ENCODE measurements around the gene POLR1G. TPM values are rescaled to one million over a fixed set of nuclear protein-coding genes. Genes with fewer than 3 reads are reported as not detected.
"Not testable (repeated sequence)": the region's sequence is repeated elsewhere in the genome, so short reads cannot be mapped to it uniquely, and the experiment has no call there.

Gene POLR1G
- total RNA-seq, 1 experiment from 2014 or later: 9.0 TPM

DNA sequence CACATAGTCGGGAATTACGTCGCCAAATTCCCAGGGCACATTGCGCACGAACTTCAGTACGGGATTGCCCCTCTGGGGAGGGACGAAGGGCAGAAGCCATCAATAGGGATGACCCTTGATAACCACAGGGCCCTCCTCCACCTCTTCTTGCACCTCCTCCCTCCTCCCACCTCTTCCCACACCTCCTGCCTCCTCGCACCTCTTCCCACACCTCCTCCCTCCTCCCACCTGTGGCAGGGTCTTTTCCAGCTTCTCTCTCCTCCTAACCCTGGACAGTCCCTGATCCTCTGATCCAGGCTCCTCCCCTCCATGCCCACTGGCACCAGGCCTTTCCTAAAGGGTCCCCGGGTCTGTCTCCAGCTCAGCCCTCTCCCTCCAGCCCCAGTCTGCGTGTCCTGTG, 13.9 kb downstream of the POLR1G start:
- no peak for DNase-seq (ENCODE audit: low spot score)

- DNase-seq (ENCODE audit: low spot score): no peak
Measured at GRCh38 chr19:45420871-45421270, 14.4 kb downstream of the POLR1G start.

- DNase-seq (ENCODE audit: low spot score): no peak
Measured at GRCh38 chr19:45421947-45422498, 15.6 kb downstream of the POLR1G start.

DNA sequence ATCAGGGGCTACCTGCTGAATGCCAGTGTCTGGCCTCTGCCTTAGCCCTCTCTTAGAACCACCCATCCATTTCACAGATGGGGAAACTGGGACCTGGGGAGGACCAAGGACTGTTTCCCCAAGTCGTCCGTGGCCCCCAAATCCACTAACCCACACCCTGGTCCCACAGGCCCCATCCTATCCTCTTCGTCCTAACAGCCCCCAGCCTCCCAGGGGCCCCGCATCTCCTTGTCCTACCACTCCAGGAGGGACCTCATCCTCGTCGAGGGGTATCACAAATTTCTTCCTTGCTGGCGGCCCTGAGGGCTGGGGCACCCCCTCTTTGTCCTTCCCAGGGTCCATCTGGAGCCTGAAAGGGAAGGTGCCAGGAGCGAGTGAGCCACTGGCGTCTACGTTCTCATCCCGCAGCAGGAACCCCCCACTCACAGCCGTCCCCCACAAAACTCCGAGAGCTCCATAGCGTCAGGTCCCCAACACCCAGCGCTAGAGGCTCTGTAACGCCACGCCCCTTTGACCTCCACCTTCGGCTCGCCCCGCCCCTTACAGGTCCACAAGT, 16.7 kb downstream of the POLR1G start:
- no peak for DNase-seq (ENCODE audit: low spot score)

DNA sequence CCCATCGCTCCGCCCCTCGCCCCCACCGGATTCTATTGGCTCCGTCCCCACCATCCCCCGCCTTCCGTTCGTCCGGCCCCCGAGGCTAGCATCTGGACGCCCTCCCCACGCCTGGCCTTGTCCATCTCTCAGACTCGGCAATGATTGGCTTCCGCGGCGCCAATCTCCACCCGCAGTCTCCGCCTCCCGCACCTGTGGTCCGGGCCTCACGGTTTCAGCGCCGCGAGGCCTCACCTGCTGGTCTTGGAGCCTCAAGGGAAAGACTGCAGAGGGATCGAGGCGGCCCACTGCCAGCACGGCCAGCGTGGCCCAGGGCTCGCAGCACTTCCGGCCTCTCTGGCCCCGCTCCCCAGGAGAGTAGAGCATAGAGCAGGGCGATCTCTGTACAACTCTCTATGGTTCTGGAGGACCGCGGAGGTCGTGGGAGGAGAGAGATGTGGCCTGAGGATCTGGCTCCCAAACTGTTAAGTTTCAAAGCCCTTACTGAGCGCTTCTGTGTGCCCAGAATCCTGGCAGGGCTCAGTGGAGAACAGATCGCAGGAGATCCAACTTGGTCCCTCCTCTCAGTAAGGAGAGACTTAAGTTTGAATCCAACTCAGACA, 17.2 kb downstream of the POLR1G start, which contains the start of gene ERCC1:
ERCC1 (minus strand) TSS at position 329 of the 602 bp plus-strand sequence. CDS start 543 bp downstream, outside the sequence.
- DNase-seq (ENCODE audit: low spot score): peak; percentile 88

- DNase-seq (ENCODE audit: low spot score): peak; percentile 88
Measured at GRCh38 chr19:45424191-45425058, 18.0 kb downstream of the POLR1G start.

DNA sequence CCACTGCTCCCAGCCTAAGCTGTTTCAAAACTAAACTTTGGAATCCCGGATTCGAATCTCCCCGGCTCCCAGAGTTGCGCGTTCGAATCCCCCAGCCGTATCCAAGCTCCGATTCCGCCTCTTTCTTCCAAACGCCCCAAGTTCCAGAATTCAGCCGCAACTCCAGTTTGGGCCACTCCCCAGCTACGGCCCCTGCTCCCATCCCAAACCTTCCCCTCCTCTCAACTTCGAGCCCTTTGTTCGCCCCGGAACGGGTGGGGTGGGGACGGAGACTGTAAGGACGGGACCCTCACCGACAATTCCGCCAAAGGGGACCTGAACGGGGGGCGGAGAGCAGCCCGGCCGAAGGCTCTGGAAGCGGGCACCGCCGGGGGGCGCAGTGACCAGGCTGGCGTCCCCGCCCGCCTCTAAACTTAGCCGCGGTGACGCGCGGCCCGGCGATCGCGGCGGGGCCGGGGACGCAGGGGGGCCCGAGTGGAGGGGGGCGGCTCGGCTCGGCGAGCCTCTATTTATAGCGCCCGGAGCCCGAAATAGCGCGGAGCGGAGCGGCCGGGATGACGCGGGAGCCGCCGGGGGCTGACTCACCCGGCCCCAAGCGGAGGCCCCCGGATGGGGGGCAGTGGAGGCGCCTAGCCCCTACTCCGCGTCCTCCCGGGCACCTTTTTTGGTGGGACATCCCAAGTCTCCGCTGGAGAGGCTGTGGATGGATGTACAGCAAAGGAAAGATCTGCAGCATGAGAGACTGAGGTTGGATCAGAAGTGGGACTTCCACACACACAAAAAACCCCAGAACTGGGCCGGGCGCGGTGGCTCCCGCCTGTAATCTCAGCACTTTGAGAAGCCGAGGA, 22.2 kb downstream of the POLR1G start:
- no peak for DNase-seq (ENCODE audit: low spot score)

GRCh38 chr19:45429896-45430295, 23.5 kb downstream of the POLR1G start:
- DNase-seq (ENCODE audit: low spot score): not testable (repeated sequence)

- not testable (repeated sequence) for DNase-seq (ENCODE audit: low spot score)
Measured at GRCh38 chr19:45431008-45431407, 24.6 kb downstream of the POLR1G start.

- not testable (repeated sequence) for DNase-seq (ENCODE audit: low spot score)
Measured at GRCh38 chr19:45432543-45432942, 26.1 kb downstream of the POLR1G start.

DNA sequence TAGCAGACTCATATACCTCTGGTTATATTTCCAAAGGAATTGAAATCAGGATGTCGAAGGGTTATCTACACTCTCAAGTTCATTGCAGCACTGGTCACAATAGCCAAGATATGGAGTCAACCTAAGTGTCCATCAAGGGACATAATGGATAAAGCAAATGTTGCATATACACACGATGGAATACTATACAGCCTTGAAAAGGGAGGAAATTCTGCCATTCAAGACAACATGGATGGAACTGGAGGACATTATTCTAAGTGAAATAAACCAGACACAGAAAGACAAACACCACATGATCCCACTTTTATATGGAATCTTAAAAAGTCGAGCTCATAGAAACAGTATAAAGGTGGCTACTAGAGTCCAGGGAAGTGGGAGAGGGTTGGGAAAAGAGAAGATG, 30.9 kb downstream of the POLR1G start:
- DNase-seq (ENCODE audit: low spot score): no peak

- no peak for DNase-seq (ENCODE audit: low spot score)
Measured at GRCh38 chr19:45439190-45439568, 32.7 kb downstream of the POLR1G start.

- DNase-seq (ENCODE audit: low spot score): peak; percentile 44
Measured at GRCh38 chr19:45439569-45440258, 33.3 kb downstream of the POLR1G start.

DNA sequence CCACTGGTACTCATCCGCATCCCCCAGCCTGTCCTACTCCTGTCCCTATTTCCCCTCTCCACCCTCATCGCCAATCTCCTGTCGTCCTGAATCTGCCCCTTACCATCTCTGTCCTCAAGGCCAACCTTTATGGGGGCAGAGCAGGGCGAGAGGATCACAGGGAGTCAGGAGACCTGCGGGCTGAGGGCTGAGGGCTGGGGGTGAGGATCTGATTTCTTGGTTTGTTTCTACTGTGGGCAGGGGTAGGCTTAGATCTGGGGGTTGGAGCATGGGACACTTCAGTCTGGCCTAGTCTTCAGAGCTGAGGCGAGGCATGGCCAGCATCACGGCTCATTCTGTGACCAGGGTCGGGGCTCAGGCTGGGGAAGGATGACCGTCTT, 33.8 kb downstream of the POLR1G start:
- DNase-seq (ENCODE audit: low spot score): no peak

DNA sequence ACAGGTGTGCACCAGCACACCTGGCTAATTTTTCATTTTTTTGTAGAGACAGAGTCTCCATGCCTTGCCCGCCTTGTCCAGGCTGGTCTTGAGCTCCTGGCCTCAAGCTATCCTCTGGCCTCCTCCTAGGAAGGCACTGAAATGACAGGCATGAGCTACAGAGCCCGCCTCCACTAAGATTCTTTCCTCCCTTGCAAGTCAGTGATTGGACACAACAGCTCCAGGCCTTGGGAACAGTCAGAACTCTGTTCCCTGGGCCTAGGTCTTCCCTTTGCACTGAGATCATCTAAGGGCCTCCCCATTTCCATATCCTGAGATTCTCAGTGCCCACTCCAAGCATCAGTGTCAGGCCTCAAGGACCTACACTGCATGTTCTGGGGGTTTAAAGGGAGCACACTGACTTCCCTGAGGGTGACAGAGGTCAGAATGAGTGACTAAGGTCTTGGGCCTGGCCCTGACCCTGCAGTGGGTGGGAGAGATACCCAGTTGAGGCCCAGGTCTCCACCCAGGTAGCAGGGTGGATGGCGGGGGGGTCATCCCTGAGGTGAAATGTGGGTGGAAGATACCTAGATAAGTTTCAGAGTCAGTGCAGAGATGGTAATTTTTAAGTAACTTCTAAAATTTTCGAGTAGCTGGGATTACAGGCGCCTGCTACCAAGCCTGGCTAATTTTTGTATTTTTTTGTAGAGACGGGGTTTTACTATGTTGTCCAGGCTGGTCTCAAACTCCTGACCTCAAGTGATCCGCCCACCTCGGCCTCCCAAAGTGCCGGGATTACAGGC, 34.6 kb downstream of the POLR1G start:
- DNase-seq (ENCODE audit: low spot score): peak; percentile 17

- DNase-seq (ENCODE audit: low spot score): no peak
Measured at GRCh38 chr19:45442408-45442777, 35.9 kb downstream of the POLR1G start.

- no peak for DNase-seq (ENCODE audit: low spot score)
Measured at GRCh38 chr19:45442778-45443461, 36.5 kb downstream of the POLR1G start.

- DNase-seq (ENCODE audit: low spot score): peak; percentile 82
Measured at GRCh38 chr19:45443462-45444317, 37.2 kb downstream of the POLR1G start.

Measured in H4 (cell line).